Liver (tissue), 9 donors: ENCODE measurements around the gene STK11. TPM values are rescaled to one million over a fixed set of nuclear protein-coding genes. Genes with fewer than 3 reads are reported as not detected.

Experiments used
- DNase-seq: peaks from one replicate; pipeline ENCODE4 v3.0.0-alpha.2; 2017; ENCODE audit warnings: low spot score
- H3K27ac ChIP-seq, 2 donors: one replicate each; pipeline ENCODE4 v1.7.0; 2013; ENCODE audit warnings: inconsistent platforms in 2 of 2, low read length in 2 of 2, control low read depth in 1 of 2, low read depth in 1 of 2, mild to moderate bottlenecking in 1 of 2
- H3K27me3 ChIP-seq, 4 donors: one replicate each; pipeline versions ENCODE4 v1.6.1 to v1.7.0; 2013; ENCODE audit warnings: low read length in 3 of 4, inconsistent platforms in 1 of 4, mild to moderate bottlenecking in 1 of 4, moderate library complexity in 1 of 4; ENCODE audit not compliant: control insufficient read depth in 4 of 4, insufficient read depth in 4 of 4
- H3K36me3 ChIP-seq, 4 donors: one replicate each; pipeline versions ENCODE4 v1.6.1 to v1.7.0; 2013; ENCODE audit warnings: low read length in 3 of 4, mild to moderate bottlenecking in 3 of 4, low read depth in 1 of 4, moderate library complexity in 1 of 4; ENCODE audit not compliant: control insufficient read depth in 4 of 4, insufficient read depth in 3 of 4
- H3K4me1 ChIP-seq, 4 donors: one replicate each; pipeline versions ENCODE4 v1.6.1 to v1.7.0; 2013; ENCODE audit warnings: low read length in 3 of 4, mild to moderate bottlenecking in 3 of 4, moderate library complexity in 1 of 4; ENCODE audit not compliant: control insufficient read depth in 4 of 4, insufficient read depth in 4 of 4
- H3K4me3 ChIP-seq, 3 donors: one replicate each; pipeline versions ENCODE4 v1.6.1 to v1.7.0; 2013; ENCODE audit warnings: low read length in 3 of 3, control low read depth in 1 of 3, low read depth in 1 of 3, mild to moderate bottlenecking in 1 of 3
- H3K9ac ChIP-seq, 2 donors: one replicate each; pipeline ENCODE4 v1.7.0; 2013; ENCODE audit warnings: low read length in 2 of 2, mild to moderate bottlenecking in 2 of 2, moderate library complexity in 2 of 2, control low read depth in 1 of 2, low read depth in 1 of 2
- H3K9me3 ChIP-seq, 4 donors: one replicate each; pipeline versions ENCODE4 v1.6.1 to v1.7.0; 2013; ENCODE audit warnings: low read length in 3 of 4; ENCODE audit not compliant: control insufficient read depth in 4 of 4
- EGR1 ChIP-seq, 2 donors: IDR thresholded peaks; 2 replicates each; pipeline ENCODE4 v1.6.1; 2016 to 2018; ENCODE audit warnings: antibody characterized with exemption in 2 of 2, low read depth in 2 of 2
- FOXA1 ChIP-seq: IDR thresholded peaks from 2 replicates; pipeline ENCODE4 v1.6.1; 2016; ENCODE audit warnings: antibody characterized with exemption
- FOXA2 ChIP-seq: IDR thresholded peaks from 2 replicates; pipeline ENCODE4 v1.6.1; 2016; ENCODE audit warnings: antibody characterized with exemption
- GABPA ChIP-seq, 2 donors: IDR thresholded peaks in 1 of 2; conservative IDR thresholded peaks in 1 of 2; 2 replicates each; pipeline ENCODE4 v1.6.1; 2016; ENCODE audit warnings: antibody characterized with exemption in 2 of 2, mild to moderate bottlenecking in 1 of 2, moderate library complexity in 1 of 2
- HNF4A ChIP-seq, 2 donors: conservative IDR thresholded peaks; 2 replicates each; pipeline ENCODE4 v1.6.1; 2016; ENCODE audit warnings: antibody characterized with exemption in 2 of 2, mild to moderate bottlenecking in 2 of 2
- HNF4G ChIP-seq: IDR thresholded peaks from 2 replicates; pipeline ENCODE4 v1.6.1; 2016; ENCODE audit warnings: antibody characterized with exemption
- JUND ChIP-seq, 2 donors: IDR thresholded peaks; 2 replicates each; pipeline ENCODE4 v1.6.1; 2016; ENCODE audit warnings: antibody characterized with exemption in 2 of 2
- NR2F2 ChIP-seq: IDR thresholded peaks from 2 replicates; pipeline ENCODE4 v1.6.1; 2016; ENCODE audit warnings: antibody characterized with exemption
- RAD21 ChIP-seq, 2 donors: IDR thresholded peaks; 2 replicates each; pipeline ENCODE4 v1.6.1; 2016; ENCODE audit warnings: antibody characterized with exemption in 2 of 2, mild to moderate bottlenecking in 2 of 2
- RXRA ChIP-seq, 2 donors: IDR thresholded peaks; 2 replicates each; pipeline ENCODE4 v1.6.1; 2017 to 2018; ENCODE audit warnings: antibody characterized with exemption in 2 of 2, mild to moderate bottlenecking in 1 of 2
- SP1 ChIP-seq: IDR thresholded peaks from 2 replicates; pipeline ENCODE4 v1.6.1; 2018; ENCODE audit warnings: antibody characterized with exemption, mild to moderate bottlenecking
- TAF1 ChIP-seq: conservative IDR thresholded peaks from 2 replicates; pipeline ENCODE4 v1.6.1; 2016; ENCODE audit warnings: antibody characterized with exemption, mild to moderate bottlenecking
- YY1 ChIP-seq: IDR thresholded peaks from 2 replicates; pipeline ENCODE4 v1.6.1; 2016; ENCODE audit warnings: antibody characterized with exemption, mild to moderate bottlenecking
- WGBS: extraction: QIAGEN DNeasy Blood & Tissue Kit; methylation state at CpG from one replicate; pipeline ENCODE4 v1.1.7; 2013; 5-methylcytosine and 5-hydroxymethylcytosine counted together
- polyA plus RNA-seq, 2 donors: library from polyadenylated mRNA; stranded (reverse) in 1 of 2; unstranded in 1 of 2; fragments of 200-250 nt in 1 of 2; fragments of >200 nt in 1 of 2; fragmentation: Nextera tagmentation in 1 of 2; extraction: Ambion mirVana in 1 of 2; gene quantifications; one replicate each; pipeline versions ENCODE4 v1.2.1 to v1.2.3, GENCODE V29; 2013 to 2015
- total RNA-seq, 2 donors: library from RNA; depleted of rRNA; stranded (reverse); fragments of >200 nt; gene quantifications; one replicate each; pipeline ENCODE4 v1.2.3, GENCODE V29; 2014
- TF ChIP-seq, protein P1 (sequence below): IDR thresholded peaks from 2 replicates; pipeline ENCODE4 v1.6.1; 2016; ENCODE audit warnings: antibody characterized with exemption, mild to moderate bottlenecking
- TF ChIP-seq, protein P2 (sequence below): IDR thresholded peaks from 2 replicates; pipeline ENCODE4 v1.6.1; 2016; ENCODE audit warnings: antibody characterized with exemption
- TF ChIP-seq, protein P3 (sequence below): IDR thresholded peaks from 2 replicates; pipeline ENCODE4 v1.6.1; 2016; ENCODE audit warnings: antibody characterized with exemption
- TF ChIP-seq, protein P4 (sequence below): fragments of 150-350 bp; IDR thresholded peaks from 2 replicates; pipeline ENCODE4 v1.5.1; 2017; ENCODE audit warnings: improper control_type of control experiment, low read depth, low read length; ENCODE audit not compliant: missing input control
- TF ChIP-seq, protein P5 (sequence below): IDR thresholded peaks from 2 replicates; pipeline ENCODE4 v1.6.1; 2016; ENCODE audit warnings: antibody characterized with exemption
- donor health status: healthy.
- donor health status: healthy.
- donor health status: healthy.
- donor health status: healthy.
- donor health status: healthy.

The STK11 gene
- total and polyA plus RNA-seq, 4 donors, result 3.0 to 126 (median 35.5) TPM

DNA sequence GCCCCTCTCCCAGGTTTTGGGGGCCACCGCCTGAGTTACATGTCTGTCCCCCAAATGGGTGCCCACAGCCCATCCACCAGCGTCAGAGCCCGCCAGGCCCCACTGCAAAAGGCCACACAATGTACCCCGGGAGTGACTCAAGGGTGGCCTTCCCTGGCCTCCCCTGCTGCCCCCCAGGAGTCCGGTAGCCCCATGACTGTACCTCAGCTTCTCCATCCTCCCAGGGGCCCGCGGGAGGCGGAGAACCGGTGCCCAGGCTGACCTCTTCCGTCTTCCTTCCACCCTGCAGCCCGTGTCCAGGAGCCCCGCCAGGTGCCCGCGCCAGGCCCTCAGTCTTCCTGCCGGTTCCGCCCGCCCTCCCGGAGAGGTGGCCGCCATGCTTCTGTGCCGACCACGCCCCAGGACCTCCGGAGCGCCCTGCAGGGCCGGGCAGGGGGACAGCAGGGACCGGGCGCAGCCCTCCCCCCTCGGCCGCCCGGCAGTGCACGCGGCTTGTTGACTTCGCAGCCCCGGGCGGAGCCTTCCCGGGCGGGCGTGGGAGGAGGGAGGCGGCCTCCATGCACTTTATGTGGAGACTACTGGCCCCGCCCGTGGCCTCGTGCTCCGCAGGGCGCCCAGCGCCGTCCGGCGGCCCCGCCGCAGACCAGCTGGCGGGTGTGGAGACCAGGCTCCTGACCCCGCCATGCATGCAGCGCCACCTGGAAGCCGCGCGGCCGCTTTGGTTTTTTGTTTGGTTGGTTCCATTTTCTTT is 21.9 kb downstream of the STK11 start:
- Histone ChIP-seq H3K9ac (no peak overlapping the region), H3K27ac (no peak overlapping the region), H3K4me1 (no peaks in the 10 kb centered on the region), H3K9me3 (no peaks in the 10 kb centered on the region), H3K4me3 (no peak overlapping the region), H3K27me3 (no peaks in the 10 kb centered on the region), H3K36me3 (peaks cover 0 to 25% (median 8%) of the 10 kb centered on the region in 4 donors)
- WGBS, result 94% methylated on average over 56 of the region's 56 CpGs
- TF ChIP-seq, protein P1, sequence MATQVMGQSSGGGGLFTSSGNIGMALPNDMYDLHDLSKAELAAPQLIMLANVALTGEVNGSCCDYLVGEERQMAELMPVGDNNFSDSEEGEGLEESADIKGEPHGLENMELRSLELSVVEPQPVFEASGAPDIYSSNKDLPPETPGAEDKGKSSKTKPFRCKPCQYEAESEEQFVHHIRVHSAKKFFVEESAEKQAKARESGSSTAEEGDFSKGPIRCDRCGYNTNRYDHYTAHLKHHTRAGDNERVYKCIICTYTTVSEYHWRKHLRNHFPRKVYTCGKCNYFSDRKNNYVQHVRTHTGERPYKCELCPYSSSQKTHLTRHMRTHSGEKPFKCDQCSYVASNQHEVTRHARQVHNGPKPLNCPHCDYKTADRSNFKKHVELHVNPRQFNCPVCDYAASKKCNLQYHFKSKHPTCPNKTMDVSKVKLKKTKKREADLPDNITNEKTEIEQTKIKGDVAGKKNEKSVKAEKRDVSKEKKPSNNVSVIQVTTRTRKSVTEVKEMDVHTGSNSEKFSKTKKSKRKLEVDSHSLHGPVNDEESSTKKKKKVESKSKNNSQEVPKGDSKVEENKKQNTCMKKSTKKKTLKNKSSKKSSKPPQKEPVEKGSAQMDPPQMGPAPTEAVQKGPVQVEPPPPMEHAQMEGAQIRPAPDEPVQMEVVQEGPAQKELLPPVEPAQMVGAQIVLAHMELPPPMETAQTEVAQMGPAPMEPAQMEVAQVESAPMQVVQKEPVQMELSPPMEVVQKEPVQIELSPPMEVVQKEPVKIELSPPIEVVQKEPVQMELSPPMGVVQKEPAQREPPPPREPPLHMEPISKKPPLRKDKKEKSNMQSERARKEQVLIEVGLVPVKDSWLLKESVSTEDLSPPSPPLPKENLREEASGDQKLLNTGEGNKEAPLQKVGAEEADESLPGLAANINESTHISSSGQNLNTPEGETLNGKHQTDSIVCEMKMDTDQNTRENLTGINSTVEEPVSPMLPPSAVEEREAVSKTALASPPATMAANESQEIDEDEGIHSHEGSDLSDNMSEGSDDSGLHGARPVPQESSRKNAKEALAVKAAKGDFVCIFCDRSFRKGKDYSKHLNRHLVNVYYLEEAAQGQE, result no peak
- TF ChIP-seq YY1, result no peak
- TF ChIP-seq, protein P2, sequence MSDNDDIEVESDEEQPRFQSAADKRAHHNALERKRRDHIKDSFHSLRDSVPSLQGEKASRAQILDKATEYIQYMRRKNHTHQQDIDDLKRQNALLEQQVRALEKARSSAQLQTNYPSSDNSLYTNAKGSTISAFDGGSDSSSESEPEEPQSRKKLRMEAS, result no peak
- TF ChIP-seq TAF1, result no peak
- TF ChIP-seq, protein P3, sequence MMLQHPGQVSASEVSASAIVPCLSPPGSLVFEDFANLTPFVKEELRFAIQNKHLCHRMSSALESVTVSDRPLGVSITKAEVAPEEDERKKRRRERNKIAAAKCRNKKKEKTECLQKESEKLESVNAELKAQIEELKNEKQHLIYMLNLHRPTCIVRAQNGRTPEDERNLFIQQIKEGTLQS, result no peak
- TF ChIP-seq FOXA2, result no peak
- TF ChIP-seq SP1, result no peak
- TF ChIP-seq GABPA (IDR thresholded peaks at IDR 0.05 in 1 of 2, conservative IDR thresholded peaks at IDR 0.05 in 1 of 2), result no peak
- TF ChIP-seq JUND (IDR thresholded peaks at IDR 0.05), result no peak
- TF ChIP-seq RXRA (IDR thresholded peaks at IDR 0.05), result no peak
- TF ChIP-seq, protein P4, sequence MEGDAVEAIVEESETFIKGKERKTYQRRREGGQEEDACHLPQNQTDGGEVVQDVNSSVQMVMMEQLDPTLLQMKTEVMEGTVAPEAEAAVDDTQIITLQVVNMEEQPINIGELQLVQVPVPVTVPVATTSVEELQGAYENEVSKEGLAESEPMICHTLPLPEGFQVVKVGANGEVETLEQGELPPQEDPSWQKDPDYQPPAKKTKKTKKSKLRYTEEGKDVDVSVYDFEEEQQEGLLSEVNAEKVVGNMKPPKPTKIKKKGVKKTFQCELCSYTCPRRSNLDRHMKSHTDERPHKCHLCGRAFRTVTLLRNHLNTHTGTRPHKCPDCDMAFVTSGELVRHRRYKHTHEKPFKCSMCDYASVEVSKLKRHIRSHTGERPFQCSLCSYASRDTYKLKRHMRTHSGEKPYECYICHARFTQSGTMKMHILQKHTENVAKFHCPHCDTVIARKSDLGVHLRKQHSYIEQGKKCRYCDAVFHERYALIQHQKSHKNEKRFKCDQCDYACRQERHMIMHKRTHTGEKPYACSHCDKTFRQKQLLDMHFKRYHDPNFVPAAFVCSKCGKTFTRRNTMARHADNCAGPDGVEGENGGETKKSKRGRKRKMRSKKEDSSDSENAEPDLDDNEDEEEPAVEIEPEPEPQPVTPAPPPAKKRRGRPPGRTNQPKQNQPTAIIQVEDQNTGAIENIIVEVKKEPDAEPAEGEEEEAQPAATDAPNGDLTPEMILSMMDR, result no peak
- TF ChIP-seq FOXA1, result no peak
- TF ChIP-seq HNF4A (conservative IDR thresholded peaks at IDR 0.05), result no peak
- no peak for TF ChIP-seq EGR1 (IDR thresholded peaks at IDR 0.05; ENCODE audit: low read depth in 2 of 2)
- no peak for TF ChIP-seq RAD21 (IDR thresholded peaks at IDR 0.05)
- TF ChIP-seq HNF4G, result no peak
- TF ChIP-seq, protein P5, sequence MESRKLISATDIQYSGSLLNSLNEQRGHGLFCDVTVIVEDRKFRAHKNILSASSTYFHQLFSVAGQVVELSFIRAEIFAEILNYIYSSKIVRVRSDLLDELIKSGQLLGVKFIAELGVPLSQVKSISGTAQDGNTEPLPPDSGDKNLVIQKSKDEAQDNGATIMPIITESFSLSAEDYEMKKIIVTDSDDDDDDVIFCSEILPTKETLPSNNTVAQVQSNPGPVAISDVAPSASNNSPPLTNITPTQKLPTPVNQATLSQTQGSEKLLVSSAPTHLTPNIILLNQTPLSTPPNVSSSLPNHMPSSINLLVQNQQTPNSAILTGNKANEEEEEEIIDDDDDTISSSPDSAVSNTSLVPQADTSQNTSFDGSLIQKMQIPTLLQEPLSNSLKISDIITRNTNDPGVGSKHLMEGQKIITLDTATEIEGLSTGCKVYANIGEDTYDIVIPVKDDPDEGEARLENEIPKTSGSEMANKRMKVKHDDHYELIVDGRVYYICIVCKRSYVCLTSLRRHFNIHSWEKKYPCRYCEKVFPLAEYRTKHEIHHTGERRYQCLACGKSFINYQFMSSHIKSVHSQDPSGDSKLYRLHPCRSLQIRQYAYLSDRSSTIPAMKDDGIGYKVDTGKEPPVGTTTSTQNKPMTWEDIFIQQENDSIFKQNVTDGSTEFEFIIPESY, result no peak
- no peak for TF ChIP-seq NR2F2
- DNase-seq, result no peak
